ENCODE data around the gene UBR1.

DNA sequence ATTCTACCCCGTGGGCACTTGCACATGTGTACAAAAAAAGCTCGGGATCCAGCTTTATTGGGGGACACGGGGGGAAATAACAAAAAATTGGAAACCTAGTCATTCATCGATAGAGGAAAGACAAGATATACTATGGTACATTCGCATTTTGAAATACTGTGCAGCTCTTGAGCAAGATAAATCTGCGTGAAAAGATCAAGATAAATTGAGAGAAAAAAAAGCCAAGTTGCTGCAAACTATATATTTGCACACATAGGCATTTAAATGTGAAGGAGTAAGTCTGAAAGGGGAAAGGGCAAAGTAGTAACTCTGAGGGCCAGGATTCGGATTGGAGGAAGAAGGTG, 620 bp upstream of the UBR1 start:
- TF ChIP-seq CTCF (IDR thresholded peaks at IDR 0.05; ENCODE audit: extremely low read depth in 1 of 2, insufficient read depth in 1 of 2, low read depth in 1 of 2, low read length in 2 of 2) (no peak), POLR2AphosphoS5 (IDR thresholded peaks at IDR 0.05; ENCODE audit: insufficient read depth, low read depth, low read length) (no peak)
